Fibroblast of the aortic adventitia (primary cell): ENCODE measurements around the gene KRT13. TPM values are rescaled to one million over a fixed set of nuclear protein-coding genes. Genes with fewer than 3 reads are reported as not detected.

ENCODE experiments used
- DNase-seq: peaks from one replicate; pipeline ENCODE4 v3.0.0-alpha.2; 2010; ENCODE audit warnings: low read depth
- H3K4me3 ChIP-seq: 2 replicates; pipeline ENCODE4 v1.5.1; 2011; ENCODE audit warnings: low read depth, mild to moderate bottlenecking, control low read depth, low read length, moderate library complexity
- total RNA-seq: library from RNA; depleted of rRNA; stranded (reverse); fragments of >200 nt; gene quantifications from 2 replicates; pipeline ENCODE4 v1.2.3, GENCODE V29; 2012; ENCODE audit warnings: low replicate concordance
- TF ChIP-seq, protein P1 (sequence below): IDR thresholded peaks from 2 replicates; pipeline ENCODE4 v1.5.1; 2011; ENCODE audit warnings: mild to moderate bottlenecking, low read length, control low read depth, inconsistent platforms; ENCODE audit not compliant: insufficient read depth

The KRT13 gene
- total RNA-seq, 1 donor: not detected

GRCh38 chr17:41519501-41520224 lies 14.3 kb upstream of the KRT13 start:
- no peak for DNase-seq
- TF ChIP-seq, protein P1, sequence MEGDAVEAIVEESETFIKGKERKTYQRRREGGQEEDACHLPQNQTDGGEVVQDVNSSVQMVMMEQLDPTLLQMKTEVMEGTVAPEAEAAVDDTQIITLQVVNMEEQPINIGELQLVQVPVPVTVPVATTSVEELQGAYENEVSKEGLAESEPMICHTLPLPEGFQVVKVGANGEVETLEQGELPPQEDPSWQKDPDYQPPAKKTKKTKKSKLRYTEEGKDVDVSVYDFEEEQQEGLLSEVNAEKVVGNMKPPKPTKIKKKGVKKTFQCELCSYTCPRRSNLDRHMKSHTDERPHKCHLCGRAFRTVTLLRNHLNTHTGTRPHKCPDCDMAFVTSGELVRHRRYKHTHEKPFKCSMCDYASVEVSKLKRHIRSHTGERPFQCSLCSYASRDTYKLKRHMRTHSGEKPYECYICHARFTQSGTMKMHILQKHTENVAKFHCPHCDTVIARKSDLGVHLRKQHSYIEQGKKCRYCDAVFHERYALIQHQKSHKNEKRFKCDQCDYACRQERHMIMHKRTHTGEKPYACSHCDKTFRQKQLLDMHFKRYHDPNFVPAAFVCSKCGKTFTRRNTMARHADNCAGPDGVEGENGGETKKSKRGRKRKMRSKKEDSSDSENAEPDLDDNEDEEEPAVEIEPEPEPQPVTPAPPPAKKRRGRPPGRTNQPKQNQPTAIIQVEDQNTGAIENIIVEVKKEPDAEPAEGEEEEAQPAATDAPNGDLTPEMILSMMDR: no peak
- H3K4me3 ChIP-seq: no peak overlapping the region

- no peak within 1 kb of the TSS for H3K4me3 ChIP-seq
- TF ChIP-seq, protein P1: no peak
- DNase-seq: peak; percentile 34
Measured at GRCh38 chr17:41518789-41519449, 13.5 kb upstream of the KRT13 start, which contains the start of gene KRT15. TSS of gene KRT15 (minus strand) at chr17:41518890. CDS start at chr17:41518827, 63 bp downstream.

- no peak for DNase-seq
- TF ChIP-seq, protein P1: no peak
Measured at GRCh38 chr17:41518031-41518430, 12.6 kb upstream of the KRT13 start.

GRCh38 chr17:41516830-41517283 lies 11.4 kb upstream of the KRT13 start:
- TF ChIP-seq, protein P1: no peak
- no peak for DNase-seq
- H3K4me3 ChIP-seq: no peak overlapping the region

More at GRCh38 chr17:41518031-41518430, 12.6 kb upstream of the KRT13 start:
- H3K4me3 ChIP-seq: no peak overlapping the region

DNA sequence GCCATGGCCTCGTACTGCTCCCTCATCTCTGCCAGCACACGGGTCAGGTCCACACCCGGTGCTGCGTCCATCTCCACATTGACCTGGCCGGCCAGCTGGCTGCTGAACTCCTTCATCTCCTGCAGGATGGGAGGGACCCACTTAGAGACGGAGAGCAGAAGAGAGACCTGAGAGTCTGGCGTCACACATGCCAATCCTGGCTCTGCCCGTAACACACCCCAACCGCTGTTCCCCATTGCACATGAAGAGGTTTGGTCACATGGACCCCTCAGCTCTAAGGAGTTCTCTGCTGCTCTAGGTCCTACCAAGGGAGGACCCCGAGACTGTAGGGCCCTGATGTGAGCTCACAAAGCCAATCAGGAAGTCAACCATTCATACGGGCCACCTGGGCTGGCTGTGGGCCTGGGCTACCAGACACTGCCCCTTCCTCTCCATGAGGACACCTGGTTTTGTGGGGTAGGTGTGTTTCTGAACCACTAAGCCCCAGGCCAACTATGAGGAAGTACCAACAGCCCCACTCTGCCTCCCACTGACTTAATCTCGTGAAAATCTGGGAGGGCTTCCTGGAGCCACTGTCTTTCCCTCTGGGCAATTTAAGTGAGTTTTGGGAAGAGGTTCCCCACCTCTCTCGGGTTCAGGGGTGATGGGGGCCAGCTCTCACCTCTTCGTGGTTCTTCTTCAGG lies 10.9 kb upstream of the KRT13 start:
- H3K4me3 ChIP-seq: no peak overlapping the region
- no peak for DNase-seq
- TF ChIP-seq, protein P1: no peak

DNA sequence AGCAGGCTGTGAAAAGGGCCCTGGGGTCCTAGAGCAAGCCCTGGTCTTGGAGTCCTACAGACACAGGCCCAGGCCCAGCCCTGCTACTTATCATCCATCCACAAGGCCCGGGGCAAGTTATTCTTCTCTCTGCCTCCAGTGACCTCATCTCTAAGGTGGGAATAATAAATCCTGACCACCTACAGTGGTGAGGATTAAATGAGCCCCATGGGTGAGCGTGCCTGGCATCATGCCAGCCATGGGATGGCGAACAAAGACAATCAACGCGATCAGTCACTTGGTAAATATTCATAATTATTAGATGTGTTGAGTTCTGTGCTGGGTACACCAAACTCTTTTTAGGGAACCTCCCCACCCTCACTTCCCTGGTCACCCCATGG lies 7.7 kb upstream of the KRT13 start:
- H3K4me3 ChIP-seq: no peak overlapping the region
- TF ChIP-seq, protein P1: no peak
- no peak for DNase-seq
